ENCODE measurements around the gene CITED2.

CITED2 gene

GRCh38 chr6:139355172-139355571, 19.3 kb downstream of the CITED2 start:
- Histone ChIP-seq H3K27me3 (replicated peaks) (no peaks in the 10 kb centered on the region), H3K36me3 (replicated peaks) (no peaks in the 10 kb centered on the region), H3K27ac (no peak overlapping the region), H3K4me3 (ENCODE audit: low read depth, low read length) (no peak overlapping the region)
- no peak for TF ChIP-seq CTCF (IDR thresholded peaks at IDR 0.05; ENCODE audit: low read depth, low read length, missing control alignments)
- in situ Hi-C loops (cut with HindIII; ENCODE audit: low pct_ligation_motif_present, low sequenced_read_pairs): no loop called here
- no peak for DNase-seq

GRCh38 chr6:139354189-139354588, 20.3 kb downstream of the CITED2 start:
- Histone ChIP-seq H3K36me3 (replicated peaks) (no peaks in the 10 kb centered on the region), H3K27ac (no peak overlapping the region), H3K27me3 (replicated peaks) (no peaks in the 10 kb centered on the region), H3K4me3 (ENCODE audit: low read depth, low read length) (no peak overlapping the region)
- DNase-seq: no peak
- no peak for TF ChIP-seq CTCF (IDR thresholded peaks at IDR 0.05; ENCODE audit: low read depth, low read length, missing control alignments)
- in situ Hi-C loops (cut with HindIII; ENCODE audit: low pct_ligation_motif_present, low sequenced_read_pairs): no loop called here

- H3K27ac ChIP-seq: no peak overlapping the region
- in situ Hi-C loops (cut with HindIII; ENCODE audit: low pct_ligation_motif_present, low sequenced_read_pairs): no loop called here
Observed at GRCh38 chr6:139349464-139350020, 24.9 kb downstream of the CITED2 start.

GRCh38 chr6:139346392-139346791, 28.1 kb downstream of the CITED2 start:
- no peak overlapping the region for H3K27ac ChIP-seq
- TF ChIP-seq CTCF (IDR thresholded peaks at IDR 0.05; ENCODE audit: low read depth, low read length, missing control alignments): no peak
- no peak for DNase-seq
- no peaks in the 10 kb centered on the region for H3K36me3 ChIP-seq (replicated peaks)
- no peak overlapping the region for H3K4me3 ChIP-seq (ENCODE audit: low read depth, low read length)
- no peaks in the 10 kb centered on the region for H3K27me3 ChIP-seq (replicated peaks)
- in situ Hi-C loops (cut with HindIII; ENCODE audit: low pct_ligation_motif_present, low sequenced_read_pairs): no loop called here

More at GRCh38 chr6:139349464-139350020, 24.9 kb downstream of the CITED2 start:
- no peak for TF ChIP-seq CTCF (IDR thresholded peaks at IDR 0.05; ENCODE audit: low read depth, low read length, missing control alignments)
- no peak overlapping the region for H3K4me3 ChIP-seq (ENCODE audit: low read depth, low read length)
- H3K36me3 ChIP-seq (replicated peaks): no peaks in the 10 kb centered on the region
- DNase-seq: no peak
- H3K27me3 ChIP-seq (replicated peaks): no peaks in the 10 kb centered on the region

- Histone ChIP-seq H3K27ac (no peak overlapping the region), H3K27me3 (replicated peaks) (no peaks in the 10 kb centered on the region), H3K36me3 (replicated peaks) (no peaks in the 10 kb centered on the region), H3K4me3 (ENCODE audit: low read depth, low read length) (no peak overlapping the region)
- in situ Hi-C loops (cut with HindIII; ENCODE audit: low pct_ligation_motif_present, low sequenced_read_pairs): no loop called here
- TF ChIP-seq CTCF (IDR thresholded peaks at IDR 0.05; ENCODE audit: low read depth, low read length, missing control alignments): no peak
- DNase-seq: no peak
Observed at GRCh38 chr6:139344186-139344963, 30.1 kb downstream of the CITED2 start.
